HG02678 (cell line): ENCODE measurements around the gene GNG4.

Source experiments
- ATAC-seq: cut with Tn5 transposase; IDR thresholded peaks from one replicate; pipeline ENCODE4 v1.9.1; 2021; ENCODE audit warnings: mild to moderate bottlenecking, moderate library complexity; ENCODE audit not compliant: unreplicated experiment

Gene GNG4

GRCh38 chr1:235649368-235650163 is at the start of gene GNG4:
GNG4 (minus strand) TSS chr1:235649784; CDS start chr1:235583838, 65,946 bp downstream.
- peak; percentile 48 for ATAC-seq

- no peak for ATAC-seq
These were observed 47.9 kb upstream of the GNG4 start for GRCh38 chr1:235697508-235697907.

DNA sequence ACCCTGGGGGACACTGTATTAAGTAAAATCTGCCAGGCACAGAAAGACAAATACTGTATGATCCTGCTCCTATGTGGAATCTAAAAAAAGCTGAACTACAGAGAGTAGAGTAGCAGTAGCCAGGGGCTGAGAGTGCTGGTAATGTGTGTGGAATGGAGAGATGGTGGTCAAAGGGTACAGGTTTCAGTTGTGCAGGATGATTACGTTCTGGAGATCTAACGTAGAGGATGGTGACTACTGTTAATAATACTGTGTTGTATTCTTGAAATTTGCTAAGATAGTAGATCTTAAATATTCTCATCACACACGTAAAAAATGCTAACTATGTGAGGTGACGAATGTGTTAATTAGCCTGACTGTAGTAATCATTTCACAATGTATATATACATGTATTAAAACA is 39.8 kb upstream of the GNG4 start:
- ATAC-seq: no peak

- ATAC-seq: no peak
These were observed 38.5 kb upstream of the GNG4 start for GRCh38 chr1:235688096-235688495.

DNA sequence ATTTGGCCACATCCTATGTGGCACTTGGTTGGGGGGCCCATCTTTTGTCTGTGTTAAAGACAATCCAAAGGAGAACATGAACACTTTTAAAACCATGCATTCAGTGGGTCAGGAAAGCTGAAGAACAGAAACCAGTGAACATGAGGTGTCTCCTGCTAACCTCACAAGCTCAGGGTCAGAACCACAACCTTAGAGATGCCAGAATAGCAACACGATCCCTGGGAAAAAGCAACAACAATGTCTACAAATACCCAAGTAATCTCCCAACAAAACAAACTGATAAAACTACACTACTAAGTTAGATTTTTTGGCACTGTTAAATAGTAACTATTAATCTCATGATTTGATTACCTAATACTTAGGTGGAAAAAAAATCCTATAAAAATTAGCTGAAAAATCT is 34.1 kb upstream of the GNG4 start:
- no peak for ATAC-seq

GRCh38 chr1:235682216-235682615 is 32.6 kb upstream of the GNG4 start:
- no peak for ATAC-seq

DNA sequence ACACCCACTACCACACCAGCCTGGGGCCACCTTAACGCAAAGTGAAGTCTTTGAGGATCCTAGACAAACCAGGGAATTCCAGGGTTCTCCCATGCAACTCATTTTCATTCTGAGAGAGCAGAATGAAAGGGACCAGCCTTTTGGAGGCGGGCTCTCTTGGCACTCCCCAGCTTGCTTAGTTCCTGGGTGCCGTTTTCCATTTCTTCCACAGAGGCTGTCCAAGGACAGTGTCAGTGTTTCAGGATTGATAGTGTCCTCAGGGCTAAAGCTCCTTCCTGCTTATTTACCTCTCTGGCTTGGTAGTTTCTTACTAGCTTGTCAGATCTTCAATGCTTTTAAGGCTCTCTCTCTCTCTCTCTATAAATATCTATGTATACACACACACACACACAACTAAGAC is 30.1 kb upstream of the GNG4 start:
- no peak for ATAC-seq

GRCh38 chr1:235679005-235679404 is 29.4 kb upstream of the GNG4 start:
- ATAC-seq: no peak

DNA sequence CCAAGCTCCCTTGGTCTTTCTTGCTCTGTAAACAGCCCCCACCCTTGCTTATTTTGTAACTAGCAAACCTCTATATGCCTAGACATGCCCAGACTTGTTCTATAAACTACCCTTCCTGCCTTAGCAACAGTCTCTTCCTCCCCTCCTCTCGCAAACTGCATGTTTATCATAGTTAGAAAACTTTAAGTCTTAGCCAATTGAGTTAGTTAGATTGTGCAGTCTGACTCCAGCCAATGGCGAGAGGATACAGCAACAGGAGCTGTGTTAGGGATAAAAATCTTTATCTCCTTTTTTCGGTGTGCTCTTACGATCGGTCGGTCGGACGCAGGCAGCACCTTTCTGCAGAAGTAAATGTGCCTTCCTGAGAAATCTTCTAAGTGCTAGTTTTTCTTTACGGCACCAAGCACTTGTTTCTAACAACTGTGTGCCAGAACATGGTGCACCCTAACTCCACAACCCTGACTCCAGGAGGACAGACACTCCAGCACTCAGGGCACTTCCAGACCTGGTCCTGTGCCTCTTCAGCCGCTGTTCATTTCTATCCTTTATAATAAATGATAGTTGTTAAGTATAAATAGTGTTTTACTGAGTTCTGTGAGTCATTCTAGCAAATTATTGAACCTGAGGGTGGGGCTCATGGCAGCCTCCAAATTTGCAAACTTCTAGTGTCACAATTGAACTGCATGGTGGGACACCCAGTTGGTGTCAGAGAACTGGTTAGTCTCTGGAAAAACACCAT is 25.7 kb upstream of the GNG4 start:
- no peak for ATAC-seq

DNA sequence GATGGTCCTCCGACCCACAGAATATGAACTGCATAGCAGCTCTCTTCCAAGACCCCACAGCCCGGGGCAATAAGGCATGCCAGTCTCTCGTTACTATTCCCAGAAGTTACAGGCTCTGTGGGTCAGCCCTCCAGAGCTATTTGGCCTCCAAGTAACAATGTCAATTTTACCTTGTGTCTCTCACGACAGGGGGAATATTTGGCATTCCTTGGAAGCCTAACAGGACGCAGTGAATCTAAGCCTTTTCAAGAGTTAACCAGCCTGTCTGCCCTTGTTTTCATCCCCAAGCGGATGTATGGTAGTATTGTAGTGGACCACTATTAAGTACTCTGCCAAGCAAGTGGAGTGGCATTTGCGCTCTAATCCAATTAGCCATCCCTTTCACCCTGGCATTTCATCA is 24.4 kb upstream of the GNG4 start:
- ATAC-seq: no peak

DNA sequence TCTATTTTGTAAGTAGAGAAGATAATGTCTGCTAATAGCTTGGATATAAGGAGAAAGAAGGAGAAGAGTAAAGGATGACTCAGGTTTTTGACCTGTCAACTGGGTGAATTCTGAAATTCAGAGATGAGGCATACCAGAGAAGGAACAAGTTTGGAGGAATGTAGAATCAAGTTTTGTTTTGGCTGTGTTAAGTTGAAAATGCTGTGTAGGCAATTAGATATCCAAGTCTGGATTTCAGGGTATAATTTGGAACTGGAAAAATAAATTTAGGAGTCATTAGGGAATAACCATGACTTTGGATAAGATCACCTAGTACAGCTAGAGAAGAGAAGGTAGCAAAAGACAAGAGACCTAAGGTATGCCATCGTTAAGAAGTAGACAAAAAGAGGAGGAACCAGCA is 22.4 kb upstream of the GNG4 start:
- ATAC-seq: no peak

DNA sequence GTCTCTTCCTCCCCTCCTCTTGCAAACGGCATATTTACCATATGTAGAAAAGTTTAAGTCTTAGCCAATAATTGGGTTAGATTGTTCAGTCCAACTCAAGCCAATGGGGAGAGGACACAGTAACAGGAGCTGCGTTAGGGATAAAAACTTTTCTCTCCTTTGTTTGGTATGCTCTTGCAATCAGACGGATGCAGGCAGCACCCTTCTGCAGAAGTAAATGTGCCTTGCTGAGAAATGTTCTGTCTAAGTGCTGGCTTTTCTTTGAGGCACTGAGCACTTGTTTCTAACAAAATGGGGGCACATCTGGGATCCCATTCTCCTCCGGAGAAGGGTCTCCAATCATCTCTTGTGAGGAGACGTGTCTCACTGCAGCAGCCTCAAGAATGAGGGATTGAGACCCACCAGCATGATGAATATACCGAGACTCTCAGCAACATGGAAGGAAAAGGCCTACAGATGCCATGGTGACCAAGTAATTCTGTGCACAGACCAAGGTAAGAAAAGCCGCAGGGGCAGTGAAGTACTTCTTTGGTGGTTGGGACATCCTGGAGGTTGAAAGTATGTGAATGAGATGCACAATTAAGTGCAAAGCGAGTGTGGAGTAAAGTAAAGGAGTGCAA is 20.7 kb upstream of the GNG4 start:
- no peak for ATAC-seq

- ATAC-seq: no peak
These were observed 19.7 kb upstream of the GNG4 start for GRCh38 chr1:235669277-235669676.

GRCh38 chr1:235663628-235664027 is 14.0 kb upstream of the GNG4 start:
- ATAC-seq: no peak

DNA sequence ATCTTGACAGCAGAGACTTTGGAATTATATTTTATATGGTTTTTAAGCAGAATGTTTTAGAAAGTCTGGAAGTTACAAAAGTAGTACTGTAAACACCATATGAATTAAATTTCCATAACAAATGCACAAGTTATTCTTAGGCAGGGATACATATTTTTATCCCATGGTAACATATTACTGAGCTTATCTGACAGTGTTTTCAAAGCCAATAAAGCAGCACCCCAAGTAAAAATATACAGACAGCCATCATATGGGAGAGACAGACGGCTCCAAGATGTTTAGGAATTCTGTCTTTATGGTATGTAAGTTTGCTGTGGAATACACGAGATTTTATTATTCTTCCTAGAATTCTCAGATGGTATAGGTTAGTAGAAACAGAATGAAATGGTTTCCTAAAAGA is 12.0 kb upstream of the GNG4 start:
- ATAC-seq: no peak

DNA sequence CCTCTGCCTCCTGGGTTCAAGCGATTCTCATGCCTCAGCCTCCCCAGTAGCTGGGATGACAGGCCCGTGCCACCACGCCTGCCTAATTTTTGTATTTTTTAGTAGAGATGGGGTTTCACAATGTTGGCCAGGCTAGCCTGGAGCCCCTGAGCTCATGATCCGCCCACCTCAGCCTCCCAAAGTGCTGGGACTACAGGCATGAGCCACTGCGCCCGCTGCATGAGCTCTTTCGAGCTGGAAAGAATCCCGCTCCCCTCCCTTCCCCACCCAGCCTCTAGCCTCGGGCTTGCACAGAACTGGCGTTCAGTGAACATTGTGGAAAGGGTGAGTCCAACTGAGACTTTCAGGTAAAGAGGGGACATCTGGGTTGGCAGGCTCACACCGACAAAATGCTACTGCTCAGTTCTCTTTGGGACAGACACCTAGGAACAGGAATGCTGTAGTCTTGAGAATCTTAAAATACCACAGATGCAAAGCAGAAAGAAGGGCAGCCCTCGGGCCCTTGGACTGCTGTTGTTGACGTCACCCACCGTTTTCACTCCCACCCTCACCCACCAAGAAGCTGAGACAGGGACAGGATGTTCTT is 9.7 kb upstream of the GNG4 start:
- ATAC-seq: no peak

DNA sequence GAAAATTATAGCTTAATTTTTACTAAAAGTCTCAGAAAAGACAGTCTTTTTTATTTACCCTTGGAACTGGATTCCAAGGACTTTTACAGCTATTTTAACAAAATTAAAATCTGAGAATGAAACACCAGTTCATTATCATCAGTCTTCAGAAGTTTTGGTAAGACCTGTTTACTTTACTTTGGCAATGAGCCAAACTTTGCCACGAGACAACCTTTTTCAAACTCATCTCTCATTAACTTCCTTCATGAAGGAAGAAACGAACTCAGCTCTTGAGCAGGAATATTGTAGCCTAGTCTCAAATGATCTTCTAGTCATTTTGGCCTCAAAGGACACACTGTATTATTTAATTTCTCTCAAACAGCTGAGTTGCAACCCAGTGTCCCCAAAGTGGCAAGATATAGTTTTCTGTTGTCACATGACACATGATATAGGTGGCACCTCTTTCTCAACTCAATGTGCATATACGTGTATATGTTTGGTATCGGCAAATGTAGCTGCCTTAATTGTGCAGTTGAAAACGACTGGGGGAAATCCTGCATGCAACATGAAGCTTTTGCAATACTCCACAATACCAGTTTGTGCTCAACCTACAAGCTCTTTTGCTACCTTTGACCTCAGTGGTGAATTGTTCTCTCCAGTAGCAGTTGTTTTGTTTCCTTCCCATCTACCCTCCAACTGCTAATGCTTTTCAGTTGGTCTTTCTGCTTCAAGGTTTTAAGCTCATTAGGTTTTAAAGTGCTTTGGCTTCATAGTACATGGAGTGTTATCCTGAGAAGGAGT is 8.4 kb upstream of the GNG4 start:
- no peak for ATAC-seq

DNA sequence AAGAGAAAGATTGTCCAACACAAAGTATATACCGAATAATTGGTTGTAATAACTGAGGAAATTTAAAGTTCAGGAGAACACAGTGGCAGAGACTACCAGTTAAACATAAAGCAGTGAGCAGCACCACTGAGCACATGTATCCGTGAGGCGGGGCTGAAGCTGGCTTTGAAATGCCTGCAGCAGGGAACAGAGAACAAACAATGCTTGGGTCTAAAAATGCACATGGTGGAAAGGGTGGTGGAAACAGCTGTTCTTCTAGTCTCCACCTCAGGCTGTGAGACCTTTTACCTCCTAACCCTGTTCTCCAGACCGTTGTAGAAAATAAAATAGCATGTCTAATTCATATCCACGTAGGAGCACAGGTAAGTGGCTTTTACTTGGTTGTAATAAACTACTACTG is 7.7 kb upstream of the GNG4 start:
- no peak for ATAC-seq

- no peak for ATAC-seq
These were observed 2.8 kb upstream of the GNG4 start for GRCh38 chr1:235652364-235652763.

GRCh38 chr1:235651170-235651806 is 1.7 kb upstream of the GNG4 start:
- no peak for ATAC-seq
